Measurements from ENCODE around the gene GNG2. TPM values are rescaled to one million over a fixed set of nuclear protein-coding genes. Genes with fewer than 3 reads are reported as not detected.

GNG2 gene
- total and polyA plus RNA-seq, 2 of the 8 experiments (the other 6 are each of a cell fraction or from before 2014, with no cell fraction given) = 8.2 to 17.9 TPM

DNA sequence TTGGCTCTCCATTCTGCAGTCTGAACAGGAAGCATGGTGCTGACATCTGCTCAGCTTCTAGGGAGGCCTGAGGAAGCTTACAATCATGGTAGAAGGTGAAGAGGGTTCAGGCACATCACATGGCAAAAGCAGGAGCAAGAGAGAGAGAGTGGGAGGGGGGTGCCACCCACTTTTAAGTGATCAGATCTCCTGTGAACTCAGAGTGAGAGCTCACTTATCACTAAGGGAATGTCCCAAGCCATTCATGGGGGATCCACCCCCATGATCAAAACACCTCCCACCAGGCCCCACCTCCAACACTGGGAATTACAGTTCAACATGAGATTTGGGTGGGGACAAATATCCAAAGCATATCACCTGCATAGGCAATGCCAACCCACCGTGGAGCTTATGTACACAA is 9.8 kb upstream of the GNG2 start (continued):
- no peak for TF ChIP-seq TAF1 (IDR thresholded peaks at IDR 0.05; ENCODE audit: low read depth, low read length)
- TF ChIP-seq, protein P1, sequence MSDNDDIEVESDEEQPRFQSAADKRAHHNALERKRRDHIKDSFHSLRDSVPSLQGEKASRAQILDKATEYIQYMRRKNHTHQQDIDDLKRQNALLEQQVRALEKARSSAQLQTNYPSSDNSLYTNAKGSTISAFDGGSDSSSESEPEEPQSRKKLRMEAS (IDR thresholded peaks at IDR 0.05) = no peak
- TF ChIP-seq, protein P2, sequence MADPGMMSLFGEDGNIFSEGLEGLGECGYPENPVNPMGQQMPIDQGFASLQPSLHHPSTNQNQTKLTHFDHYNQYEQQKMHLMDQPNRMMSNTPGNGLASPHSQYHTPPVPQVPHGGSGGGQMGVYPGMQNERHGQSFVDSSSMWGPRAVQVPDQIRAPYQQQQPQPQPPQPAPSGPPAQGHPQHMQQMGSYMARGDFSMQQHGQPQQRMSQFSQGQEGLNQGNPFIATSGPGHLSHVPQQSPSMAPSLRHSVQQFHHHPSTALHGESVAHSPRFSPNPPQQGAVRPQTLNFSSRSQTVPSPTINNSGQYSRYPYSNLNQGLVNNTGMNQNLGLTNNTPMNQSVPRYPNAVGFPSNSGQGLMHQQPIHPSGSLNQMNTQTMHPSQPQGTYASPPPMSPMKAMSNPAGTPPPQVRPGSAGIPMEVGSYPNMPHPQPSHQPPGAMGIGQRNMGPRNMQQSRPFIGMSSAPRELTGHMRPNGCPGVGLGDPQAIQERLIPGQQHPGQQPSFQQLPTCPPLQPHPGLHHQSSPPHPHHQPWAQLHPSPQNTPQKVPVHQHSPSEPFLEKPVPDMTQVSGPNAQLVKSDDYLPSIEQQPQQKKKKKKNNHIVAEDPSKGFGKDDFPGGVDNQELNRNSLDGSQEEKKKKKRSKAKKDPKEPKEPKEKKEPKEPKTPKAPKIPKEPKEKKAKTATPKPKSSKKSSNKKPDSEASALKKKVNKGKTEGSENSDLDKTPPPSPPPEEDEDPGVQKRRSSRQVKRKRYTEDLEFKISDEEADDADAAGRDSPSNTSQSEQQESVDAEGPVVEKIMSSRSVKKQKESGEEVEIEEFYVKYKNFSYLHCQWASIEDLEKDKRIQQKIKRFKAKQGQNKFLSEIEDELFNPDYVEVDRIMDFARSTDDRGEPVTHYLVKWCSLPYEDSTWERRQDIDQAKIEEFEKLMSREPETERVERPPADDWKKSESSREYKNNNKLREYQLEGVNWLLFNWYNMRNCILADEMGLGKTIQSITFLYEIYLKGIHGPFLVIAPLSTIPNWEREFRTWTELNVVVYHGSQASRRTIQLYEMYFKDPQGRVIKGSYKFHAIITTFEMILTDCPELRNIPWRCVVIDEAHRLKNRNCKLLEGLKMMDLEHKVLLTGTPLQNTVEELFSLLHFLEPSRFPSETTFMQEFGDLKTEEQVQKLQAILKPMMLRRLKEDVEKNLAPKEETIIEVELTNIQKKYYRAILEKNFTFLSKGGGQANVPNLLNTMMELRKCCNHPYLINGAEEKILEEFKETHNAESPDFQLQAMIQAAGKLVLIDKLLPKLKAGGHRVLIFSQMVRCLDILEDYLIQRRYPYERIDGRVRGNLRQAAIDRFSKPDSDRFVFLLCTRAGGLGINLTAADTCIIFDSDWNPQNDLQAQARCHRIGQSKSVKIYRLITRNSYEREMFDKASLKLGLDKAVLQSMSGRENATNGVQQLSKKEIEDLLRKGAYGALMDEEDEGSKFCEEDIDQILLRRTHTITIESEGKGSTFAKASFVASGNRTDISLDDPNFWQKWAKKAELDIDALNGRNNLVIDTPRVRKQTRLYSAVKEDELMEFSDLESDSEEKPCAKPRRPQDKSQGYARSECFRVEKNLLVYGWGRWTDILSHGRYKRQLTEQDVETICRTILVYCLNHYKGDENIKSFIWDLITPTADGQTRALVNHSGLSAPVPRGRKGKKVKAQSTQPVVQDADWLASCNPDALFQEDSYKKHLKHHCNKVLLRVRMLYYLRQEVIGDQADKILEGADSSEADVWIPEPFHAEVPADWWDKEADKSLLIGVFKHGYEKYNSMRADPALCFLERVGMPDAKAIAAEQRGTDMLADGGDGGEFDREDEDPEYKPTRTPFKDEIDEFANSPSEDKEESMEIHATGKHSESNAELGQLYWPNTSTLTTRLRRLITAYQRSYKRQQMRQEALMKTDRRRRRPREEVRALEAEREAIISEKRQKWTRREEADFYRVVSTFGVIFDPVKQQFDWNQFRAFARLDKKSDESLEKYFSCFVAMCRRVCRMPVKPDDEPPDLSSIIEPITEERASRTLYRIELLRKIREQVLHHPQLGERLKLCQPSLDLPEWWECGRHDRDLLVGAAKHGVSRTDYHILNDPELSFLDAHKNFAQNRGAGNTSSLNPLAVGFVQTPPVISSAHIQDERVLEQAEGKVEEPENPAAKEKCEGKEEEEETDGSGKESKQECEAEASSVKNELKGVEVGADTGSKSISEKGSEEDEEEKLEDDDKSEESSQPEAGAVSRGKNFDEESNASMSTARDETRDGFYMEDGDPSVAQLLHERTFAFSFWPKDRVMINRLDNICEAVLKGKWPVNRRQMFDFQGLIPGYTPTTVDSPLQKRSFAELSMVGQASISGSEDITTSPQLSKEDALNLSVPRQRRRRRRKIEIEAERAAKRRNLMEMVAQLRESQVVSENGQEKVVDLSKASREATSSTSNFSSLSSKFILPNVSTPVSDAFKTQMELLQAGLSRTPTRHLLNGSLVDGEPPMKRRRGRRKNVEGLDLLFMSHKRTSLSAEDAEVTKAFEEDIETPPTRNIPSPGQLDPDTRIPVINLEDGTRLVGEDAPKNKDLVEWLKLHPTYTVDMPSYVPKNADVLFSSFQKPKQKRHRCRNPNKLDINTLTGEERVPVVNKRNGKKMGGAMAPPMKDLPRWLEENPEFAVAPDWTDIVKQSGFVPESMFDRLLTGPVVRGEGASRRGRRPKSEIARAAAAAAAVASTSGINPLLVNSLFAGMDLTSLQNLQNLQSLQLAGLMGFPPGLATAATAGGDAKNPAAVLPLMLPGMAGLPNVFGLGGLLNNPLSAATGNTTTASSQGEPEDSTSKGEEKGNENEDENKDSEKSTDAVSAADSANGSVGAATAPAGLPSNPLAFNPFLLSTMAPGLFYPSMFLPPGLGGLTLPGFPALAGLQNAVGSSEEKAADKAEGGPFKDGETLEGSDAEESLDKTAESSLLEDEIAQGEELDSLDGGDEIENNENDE (IDR thresholded peaks at IDR 0.05; ENCODE audit: insufficient replicate concordance, low read length) = no peak
